Stimulated activated CD4-positive, alpha-beta T cell treated with anti-CD3 and anti-CD28 coated beads, Interleukin-12 subunit alpha, Interleukin-12 subunit beta, amount 100 ng/mL, for 48 hours (primary cell): ENCODE results near the gene REEP6.

ENCODE experiments used
- DNase-seq, 3 donors: peaks; one replicate each; pipeline ENCODE4 v3.0.0-alpha.2; 2020; ENCODE audit warnings: low read depth in 2 of 3, low spot score in 1 of 3

Gene REEP6

GRCh38 chr19:1456121-1456900, 34.7 kb upstream of the REEP6 start:
- no peak for DNase-seq

- no peak for DNase-seq
These were observed 33.8 kb upstream of the REEP6 start for GRCh38 chr19:1457031-1457739.

- DNase-seq: no peak
These were observed 33.1 kb upstream of the REEP6 start for GRCh38 chr19:1457892-1458291.

GRCh38 chr19:1459479-1459878, 31.5 kb upstream of the REEP6 start:
- DNase-seq: no peak

- DNase-seq: no peak
These were observed 30.7 kb upstream of the REEP6 start for GRCh38 chr19:1460033-1460995.

GRCh38 chr19:1461862-1462261, 29.1 kb upstream of the REEP6 start:
- DNase-seq: no peak

- no peak for DNase-seq
These were observed 25.6 kb upstream of the REEP6 start for GRCh38 chr19:1465191-1466016.

GRCh38 chr19:1466018-1466460, 24.9 kb upstream of the REEP6 start:
- DNase-seq: no peak

GRCh38 chr19:1466461-1467214, 24.3 kb upstream of the REEP6 start:
- DNase-seq: no peak

- no peak for DNase-seq
These were observed 23.8 kb upstream of the REEP6 start for GRCh38 chr19:1467215-1467489.

GRCh38 chr19:1467490-1468273, 23.3 kb upstream of the REEP6 start:
- DNase-seq: no peak

GRCh38 chr19:1468274-1468820, 22.6 kb upstream of the REEP6 start:
- no peak for DNase-seq

- DNase-seq: no peak
These were observed 22.1 kb upstream of the REEP6 start for GRCh38 chr19:1468821-1469254.

GRCh38 chr19:1469255-1470054, 21.5 kb upstream of the REEP6 start:
- no peak for DNase-seq

- no peak for DNase-seq
These were observed 21.0 kb upstream of the REEP6 start for GRCh38 chr19:1470055-1470304.

GRCh38 chr19:1470305-1471009, 20.5 kb upstream of the REEP6 start:
- peak; percentile 31 to 69 (median 58) for DNase-seq

GRCh38 chr19:1471010-1471514, 19.9 kb upstream of the REEP6 start:
- no peak for DNase-seq
